GM19023 (cell line): ENCODE measurements around the gene HAO2.
"Not testable (repeated sequence)": the region's sequence is repeated elsewhere in the genome, so short reads cannot be mapped to it uniquely, and the experiment has no call there.

Source experiments
- ATAC-seq: cut with Tn5 transposase; IDR thresholded peaks from one replicate; pipeline ENCODE4 v1.9.1; 2021; ENCODE audit warnings: mild to moderate bottlenecking, moderate library complexity; ENCODE audit not compliant: unreplicated experiment

The HAO2 gene

DNA sequence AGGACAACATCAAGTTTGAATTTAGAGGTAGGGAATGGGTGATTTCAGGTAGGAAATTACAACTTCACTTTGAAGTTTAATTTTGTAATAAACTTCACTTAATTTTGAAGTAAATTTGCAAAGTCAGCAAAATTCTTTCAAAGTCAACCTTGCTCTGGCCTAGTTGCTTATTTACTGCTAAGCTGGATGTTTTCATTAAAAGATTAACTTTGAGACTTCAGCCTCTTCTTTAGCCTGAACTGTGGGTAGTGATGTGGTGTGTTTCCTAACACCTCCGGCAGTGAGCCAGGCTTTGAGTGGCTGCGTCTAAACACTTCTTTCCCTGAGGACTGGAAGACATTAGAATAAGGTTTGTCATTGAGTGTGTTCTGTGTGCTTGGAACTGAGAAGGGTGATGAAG lies at the start of gene HAO2:
Gene HAO2, plus strand, starts transcription at position 232 of the 400 bp plus-strand sequence. CDS start 12,301 bp downstream, outside the sequence.
- no peak for ATAC-seq

DNA sequence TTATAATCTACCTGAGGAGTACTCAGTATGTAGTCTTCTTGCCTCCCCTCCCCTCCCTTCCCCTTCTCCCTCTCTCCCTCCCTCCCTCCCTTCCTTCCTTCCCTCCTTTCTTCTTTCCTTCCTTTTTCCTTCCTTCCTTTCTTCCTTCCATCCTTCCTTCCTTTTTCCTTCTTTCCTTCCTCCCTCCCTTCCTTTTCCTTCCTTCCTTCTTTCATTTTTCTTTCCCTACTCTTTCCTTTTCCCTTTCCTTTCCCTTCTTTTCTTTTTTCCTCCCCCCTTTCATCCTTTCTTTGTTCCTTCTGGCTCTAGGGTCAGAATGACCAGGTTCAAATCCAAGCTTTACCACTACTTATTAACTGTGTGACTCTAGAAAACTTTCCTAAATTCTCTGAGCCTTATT lies 48.5 kb upstream of the HAO2 start:
- ATAC-seq: no peak

DNA sequence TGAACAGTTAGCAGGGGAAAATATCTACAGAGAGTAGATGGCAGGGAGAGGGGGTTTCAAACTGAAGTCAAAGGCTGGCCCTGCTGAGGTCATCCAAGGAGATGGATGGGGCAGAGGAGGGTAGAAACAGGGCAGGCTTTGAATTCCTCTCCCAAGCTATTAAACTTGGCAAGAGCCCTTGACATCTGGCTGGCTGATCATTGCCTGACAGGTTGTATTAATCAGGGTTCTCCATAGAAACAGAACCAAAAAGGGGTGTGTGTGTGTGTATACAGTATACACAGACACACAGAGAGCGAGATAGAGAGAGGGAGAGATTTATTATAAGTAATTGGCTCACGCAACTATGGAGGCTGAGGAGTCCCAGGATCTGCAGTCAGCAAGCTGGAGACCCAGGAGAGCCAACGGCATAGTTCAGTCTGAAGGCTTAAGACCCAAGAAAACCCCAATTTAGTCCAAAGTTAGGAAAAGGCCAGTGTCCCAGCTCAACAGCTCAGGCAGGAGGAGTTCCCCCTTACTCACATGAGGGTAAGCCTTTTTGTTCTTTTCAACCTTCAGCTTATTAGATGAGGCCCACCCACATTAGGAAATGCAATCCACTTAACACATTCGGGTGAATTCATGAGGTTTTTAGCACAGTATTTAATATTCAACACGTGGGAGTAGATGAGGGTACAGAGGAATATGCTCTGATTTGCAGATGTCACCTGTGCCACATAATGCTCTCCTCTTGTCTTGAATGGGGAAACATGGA lies 46.7 kb upstream of the HAO2 start:
- no peak for ATAC-seq

DNA sequence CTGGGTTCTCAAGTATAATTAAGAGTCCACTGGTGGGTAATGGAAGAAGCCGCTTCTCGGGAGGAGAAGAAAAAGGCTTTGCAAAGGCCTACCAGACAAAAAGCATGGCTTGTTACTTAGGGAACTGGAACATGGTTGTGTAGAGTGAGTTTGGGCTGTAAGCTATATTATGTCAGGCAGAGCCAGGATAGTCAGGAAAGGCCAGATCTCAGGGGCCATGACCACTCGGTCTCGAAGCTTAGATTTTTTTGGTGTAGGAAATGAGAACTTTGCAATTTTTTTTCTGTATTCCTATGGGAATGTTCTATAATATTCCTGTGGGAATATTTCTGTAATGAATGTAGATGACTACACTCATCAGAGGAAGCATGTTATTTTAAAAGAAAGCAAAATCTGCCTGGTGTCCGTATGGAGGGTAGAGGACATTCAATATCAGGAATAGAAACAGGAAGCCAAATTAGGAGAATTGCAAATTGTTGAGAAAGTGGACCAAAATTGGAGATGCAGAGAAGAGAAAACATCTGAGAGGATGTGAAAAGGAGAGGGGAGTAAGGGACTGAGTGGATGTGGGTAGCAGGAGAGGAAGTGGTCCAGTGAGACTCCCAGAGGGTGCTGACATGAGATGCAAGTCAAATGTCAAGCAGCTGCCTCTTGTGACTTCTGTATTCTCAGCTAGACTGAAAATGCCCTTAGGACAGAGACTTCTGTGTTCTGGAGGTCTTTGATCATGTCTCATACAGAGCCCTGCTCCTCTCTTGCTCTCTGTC lies 45.2 kb upstream of the HAO2 start:
- peak; percentile 80 for ATAC-seq

DNA sequence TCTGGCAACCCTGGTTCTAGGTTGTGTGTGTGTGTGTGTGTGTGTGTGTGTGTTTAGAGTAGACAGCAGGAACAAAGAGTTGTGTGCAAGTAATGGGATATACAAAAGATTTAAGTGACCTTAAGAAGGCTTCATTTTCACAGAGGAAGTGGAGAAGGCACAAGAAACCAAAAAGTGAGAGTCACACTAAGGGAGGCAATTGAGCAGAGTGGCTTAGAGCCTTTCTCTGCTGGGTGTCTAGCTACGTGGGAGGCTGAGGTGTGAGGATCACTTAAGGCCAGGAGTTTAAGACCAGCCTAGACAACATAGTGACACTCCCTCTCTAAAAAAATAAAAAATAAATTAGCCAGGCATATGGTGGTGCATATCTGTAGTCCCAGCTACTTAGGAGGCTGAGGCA lies 44.4 kb upstream of the HAO2 start:
- ATAC-seq: no peak

DNA sequence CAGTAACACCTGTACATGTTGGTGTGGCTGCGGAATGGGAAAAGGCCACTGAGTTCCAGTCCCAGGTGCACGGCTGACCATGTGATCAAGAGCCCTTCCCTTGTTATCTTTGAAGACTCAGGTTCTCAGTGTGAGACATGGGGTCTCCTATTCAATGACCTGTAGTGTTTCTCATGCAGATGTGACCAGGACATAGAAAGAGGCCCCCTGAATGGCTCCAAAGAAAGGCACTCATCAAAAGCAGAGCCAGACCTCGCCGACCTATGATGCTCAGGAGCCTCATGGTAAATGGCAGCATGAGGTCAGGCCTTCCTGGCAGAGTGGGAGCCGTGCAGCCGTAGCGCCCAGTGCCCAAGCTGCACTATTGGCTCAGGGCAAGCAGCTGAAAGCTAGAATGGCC lies 42.3 kb upstream of the HAO2 start:
- no peak for ATAC-seq

DNA sequence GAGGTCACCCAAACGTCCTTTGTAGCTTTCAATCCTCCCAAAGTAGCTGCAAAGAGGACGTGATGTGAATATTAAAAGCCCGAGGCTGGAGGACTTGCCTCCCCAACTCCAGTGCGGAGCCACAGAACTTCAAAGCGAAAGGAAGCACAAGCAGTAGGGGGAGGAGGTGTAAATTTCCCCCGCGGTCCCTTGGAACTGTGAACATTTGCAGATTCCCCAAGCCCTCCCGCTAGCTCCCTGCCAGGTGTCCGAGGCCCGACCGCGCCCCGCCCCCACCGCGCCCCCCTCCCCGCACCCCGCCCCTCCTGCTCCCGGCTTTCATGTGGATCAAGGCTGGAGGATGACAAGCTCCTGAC lies 41.5 kb upstream of the HAO2 start:
- ATAC-seq: peak; percentile 22

DNA sequence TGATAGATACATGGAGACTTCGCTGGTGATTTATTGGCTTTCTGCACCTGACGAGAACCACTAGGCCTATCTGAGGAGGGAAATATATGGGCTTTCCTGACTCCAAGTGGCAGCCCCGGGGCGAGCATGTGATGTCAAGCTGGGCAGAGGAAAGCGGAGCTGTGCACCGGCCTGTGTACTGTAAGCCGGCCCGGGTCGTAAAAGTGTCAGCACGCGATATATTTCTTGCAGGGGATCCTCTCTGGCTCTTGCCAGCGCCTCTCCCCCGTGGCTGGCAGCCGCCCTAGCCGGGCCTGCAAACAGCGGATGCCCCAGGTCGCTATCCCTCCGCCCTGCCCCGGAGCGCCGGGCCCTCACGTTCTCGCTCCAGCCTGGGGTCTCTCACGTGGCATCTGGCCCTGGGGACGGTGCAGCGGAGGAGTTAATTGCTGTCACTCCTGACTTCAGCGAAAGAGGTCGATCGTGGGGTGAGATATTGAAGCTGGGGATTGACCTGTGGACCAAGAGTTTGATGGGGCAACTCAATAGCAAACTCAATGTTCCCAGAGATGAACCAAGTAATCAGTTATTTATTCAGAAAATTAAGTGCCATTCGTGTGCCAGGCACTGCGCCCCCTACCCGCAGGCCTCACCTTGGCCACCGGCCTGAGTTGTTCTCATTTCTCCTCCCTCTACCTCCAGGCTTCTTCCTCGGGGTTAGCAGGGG lies 41.0 kb upstream of the HAO2 start:
- peak; percentile 29 for ATAC-seq

DNA sequence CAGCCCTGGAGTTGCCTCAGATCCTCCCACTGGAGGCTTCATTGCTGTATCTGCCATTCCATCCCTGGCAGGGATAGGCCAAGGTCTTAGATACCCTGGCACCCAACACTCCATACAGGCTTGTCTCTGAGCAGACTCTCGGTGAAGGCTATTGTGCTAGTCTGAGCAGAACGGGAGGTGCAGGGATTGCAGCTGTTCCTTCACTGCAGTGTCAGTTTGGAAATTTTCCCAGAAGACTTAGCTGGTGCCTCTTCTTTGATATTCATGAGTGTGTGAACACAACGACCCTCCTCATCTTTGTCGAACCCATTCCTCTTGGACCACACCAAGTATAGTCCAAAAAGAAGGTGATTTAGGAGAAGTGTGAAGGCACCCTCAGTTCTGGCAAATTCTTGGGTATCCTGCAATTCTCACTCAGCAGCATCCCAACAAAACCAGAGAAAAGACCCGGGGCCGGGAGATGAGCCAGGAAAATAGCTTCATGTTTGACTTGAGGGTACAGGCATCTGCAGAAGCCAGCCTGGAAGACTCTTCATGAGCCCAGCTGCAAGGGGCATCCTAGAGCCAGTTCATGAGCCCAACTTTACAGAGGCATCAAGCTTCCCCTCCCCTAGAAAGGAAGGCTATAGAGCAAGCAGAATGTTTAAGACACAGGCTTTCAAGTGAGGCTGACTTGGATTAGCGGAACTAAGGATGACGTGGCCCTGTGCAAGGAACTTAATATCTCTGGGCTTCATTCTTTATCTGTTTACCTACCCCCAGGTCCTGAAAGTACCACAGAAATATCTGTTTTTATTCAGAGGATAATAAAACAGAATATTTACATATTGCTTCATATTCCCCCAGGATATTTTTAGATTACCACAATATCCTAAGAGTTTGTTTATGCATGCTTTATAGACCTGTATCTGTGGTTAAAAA lies 38.8 kb upstream of the HAO2 start:
- no peak for ATAC-seq

DNA sequence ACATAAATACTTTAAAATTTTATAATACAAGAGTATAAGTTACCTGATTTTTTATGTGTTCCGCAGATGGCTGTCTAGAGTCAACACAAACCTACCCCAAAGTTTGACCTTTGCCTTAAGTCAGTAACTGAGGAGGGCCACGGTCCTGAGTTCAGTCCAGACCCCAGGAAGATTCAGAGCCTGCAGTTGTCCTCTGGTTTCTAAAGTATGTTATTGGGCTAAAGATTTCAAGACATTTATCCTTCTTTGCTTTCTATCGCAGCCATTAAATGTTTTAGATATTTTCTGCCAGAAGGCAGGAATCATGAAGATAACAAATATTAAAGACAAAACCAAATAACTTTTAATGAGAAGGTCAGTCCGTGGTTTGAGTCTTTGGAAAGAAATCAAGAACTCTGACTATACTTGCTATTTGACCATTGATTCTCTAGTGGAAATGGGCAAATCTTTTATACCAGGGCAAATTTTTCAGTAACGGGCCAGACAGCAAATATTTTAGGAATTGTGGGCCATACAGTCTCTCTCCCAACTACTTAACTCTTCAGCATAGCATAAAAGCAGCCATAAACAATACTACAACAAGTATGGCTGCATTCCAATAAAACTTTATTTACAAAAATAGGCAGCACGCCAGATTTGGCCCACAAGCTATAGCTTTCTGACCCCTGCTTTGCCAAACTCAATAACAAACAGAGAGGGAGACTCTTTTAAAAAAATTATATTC lies 38.0 kb upstream of the HAO2 start:
- no peak for ATAC-seq

DNA sequence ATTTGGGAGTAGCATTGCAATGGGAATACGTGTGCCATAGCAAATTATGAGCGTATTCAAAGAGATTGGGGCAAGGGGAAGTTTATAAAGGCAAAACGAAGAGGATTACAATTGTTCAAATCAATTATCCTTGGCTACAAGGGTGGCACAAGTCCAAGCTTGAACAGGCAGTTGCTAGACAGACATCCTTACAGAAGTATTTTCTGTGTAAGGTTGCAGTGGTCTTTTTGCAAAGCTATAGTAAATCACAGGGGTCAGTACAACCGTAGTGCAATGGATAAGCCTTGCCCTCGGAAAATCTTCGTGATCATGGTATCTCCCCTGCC lies 37.4 kb upstream of the HAO2 start:
- ATAC-seq: no peak

DNA sequence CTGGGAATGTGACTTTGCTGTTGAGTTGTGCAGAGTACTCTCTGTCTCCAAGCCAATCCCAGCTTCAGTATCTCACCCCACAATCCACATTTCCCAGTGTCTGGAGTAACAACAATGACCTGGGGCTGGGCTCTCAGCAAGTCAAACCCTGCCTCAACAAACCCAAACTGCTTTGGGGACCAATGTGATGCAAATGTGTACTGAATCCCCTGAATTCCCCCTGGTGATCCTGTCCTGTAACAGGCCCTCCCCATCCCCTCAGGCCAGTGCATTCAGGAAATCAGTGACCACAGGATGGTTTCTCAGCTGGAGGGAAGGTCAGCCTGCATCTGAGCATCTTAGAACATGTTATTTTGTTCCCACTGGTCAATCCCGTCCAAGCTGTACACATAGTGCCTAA lies 36.7 kb upstream of the HAO2 start:
- no peak for ATAC-seq

DNA sequence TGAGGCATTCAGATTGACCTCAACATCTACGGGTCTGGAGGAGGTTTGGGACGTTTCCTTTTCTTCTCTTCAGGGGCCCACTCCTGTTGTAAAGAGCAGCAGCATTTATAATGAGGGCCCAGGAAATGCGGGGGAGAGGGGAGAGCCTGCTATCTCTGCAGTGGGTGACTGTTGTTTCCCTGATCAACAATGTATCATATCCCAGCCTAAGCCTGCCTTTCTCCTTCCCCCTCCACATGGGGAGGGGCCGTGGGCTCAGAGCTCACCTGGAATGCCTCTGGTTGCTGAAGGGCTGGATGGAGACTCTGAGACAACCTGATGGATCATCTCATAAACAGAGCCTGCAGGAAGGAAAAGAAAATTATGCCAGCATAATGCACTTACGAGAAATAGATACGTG lies 36.0 kb upstream of the HAO2 start:
- no peak for ATAC-seq

DNA sequence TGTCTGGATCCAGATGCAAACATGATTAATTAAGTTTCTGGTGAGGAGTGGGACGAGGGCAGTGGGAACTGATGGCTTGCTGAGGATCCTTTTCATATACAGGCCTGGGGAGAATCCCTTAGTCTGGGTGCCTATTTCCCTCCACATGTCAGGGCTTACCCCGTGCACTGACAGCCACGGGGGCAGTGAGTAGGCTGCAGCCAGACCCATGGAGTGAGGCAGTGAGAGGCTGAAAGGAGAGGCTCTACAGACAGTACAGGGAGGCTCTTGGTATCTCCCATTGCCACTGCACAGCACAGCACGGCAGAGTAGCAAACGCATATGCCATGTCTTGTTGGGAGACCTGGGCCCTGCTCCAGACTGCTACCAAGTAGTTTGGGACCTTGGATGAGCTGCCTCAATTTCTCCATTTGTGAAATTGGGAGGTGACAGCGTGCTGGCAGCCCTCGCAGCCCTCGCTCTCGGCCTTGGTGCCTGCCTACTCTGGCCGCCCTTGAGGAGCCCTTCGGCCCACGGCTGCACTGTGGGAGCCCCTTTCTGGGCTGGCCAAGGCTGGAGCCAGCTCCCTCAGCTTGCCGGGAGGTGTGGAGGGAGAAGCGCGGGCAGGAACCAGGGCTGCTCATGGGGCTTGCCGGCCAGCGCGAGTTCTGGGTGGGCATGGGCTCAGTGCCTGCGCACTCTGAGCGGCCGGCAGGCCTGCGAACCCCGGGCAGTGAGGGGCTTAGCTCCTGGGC lies 35.3 kb upstream of the HAO2 start:
- ATAC-seq: no peak

DNA sequence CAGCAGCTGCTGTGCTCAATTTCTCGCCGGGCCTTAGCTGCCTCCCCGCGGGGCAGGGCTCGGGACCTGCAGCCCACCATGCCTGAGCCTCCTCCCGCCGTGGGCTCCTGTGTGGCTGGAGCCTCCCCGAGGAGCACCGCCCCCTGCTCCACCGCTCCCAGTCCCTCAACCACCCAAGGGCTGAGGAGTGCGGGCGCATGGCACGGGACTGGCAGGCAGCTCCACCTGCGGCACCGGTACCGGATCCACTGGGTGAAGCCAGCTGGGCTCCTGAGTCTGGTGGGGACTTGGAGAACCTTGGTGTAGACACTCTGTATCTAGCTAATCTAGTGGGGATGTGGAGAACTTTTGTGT lies 34.7 kb upstream of the HAO2 start:
- not testable (repeated sequence) for ATAC-seq

DNA sequence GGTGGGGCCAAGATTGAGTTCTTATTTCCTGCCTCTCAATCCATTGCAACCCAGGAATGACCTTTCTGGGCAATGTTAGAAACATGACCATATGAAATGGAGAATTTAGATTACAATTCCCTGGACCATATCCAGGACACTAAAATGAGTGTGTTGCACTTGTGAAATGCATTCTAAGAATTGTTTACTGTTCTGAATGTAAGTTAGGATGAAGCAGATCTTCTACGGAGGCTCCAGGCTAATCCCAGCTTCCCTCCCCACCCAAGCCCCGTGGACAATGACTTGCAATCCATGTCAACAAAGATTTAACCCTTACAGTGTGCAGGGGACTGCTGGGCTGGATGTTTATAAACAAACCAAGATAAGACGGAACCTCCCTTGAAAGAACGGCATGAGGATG lies 31.7 kb upstream of the HAO2 start:
- no peak for ATAC-seq

DNA sequence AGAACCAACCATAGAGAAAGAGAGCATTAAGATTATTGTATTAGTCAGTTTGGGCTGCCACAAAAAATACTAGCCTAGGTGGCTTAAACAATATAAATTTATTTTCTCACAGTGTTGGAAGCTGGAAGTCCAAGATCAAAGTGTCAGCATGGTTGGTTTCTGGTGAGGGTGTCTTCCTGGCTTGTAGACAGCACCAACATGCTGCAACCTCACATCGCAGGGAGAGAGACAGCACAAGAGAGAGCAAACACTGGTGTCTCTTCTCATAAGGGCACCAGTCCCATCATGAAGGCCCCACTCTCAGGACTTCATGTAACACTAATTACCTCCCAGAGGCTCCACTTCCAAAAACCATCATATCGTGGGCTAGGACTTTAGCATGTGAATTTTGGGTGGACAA lies 30.6 kb upstream of the HAO2 start:
- no peak for ATAC-seq

DNA sequence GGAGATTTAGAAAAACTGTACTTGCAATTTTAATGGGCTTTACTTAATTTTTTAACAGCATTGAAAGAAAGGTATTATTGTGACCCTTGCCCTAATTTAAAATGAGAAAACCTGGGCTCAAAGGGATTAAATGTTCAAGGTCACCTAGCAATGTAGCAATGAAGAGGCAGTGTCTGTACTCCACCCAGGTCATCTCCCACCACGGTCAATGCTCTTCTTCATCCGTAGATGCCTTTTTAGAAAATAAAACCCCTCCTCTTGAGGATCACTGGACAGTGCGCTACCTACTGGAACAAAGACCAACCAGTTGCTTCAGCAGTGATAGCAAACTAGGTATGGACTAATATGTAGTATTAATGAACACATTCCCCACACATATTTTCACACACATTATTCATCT lies 29.8 kb upstream of the HAO2 start:
- ATAC-seq: no peak

DNA sequence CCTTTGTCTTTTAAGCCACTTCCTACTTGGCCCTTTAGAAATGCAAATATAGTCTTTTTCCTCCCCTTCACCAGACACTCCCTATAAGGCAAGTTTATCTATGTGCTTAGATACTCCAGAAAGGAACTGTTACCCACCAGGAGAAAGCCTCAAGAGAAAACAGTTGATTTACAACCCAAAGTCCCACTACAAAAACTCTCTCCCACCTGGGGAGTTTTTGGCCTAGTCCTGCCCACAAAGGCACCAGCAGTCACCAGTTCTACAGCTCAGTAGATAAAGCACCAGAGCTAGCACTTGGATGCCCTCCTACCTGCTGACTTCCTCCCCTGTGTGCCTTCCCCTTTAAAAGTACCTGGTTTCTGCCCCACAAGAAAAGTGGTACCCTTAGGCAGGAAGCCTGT lies 27.7 kb upstream of the HAO2 start:
- ATAC-seq: no peak
